SK-N-DZ (cell line): ENCODE measurements around the gene PIAS1. TPM values are rescaled to one million over a fixed set of nuclear protein-coding genes. Genes with fewer than 3 reads are reported as not detected.
"Not testable (repeated sequence)": the region's sequence is repeated elsewhere in the genome, so short reads cannot be mapped to it uniquely, and the experiment has no call there.

Experiments
- DNase-seq: peaks from one replicate; pipeline ENCODE4 v3.0.0-alpha.2; 2015; ENCODE audit warnings: low spot score
- polyA plus RNA-seq, 2 experiments: library from polyadenylated mRNA; depleted of rRNA; stranded (reverse); fragments of >200 nt; gene quantifications; 2 replicates each; pipeline ENCODE4 v1.2.3, GENCODE V29; 2014

The PIAS1 gene
- polyA plus RNA-seq (2014; cell fraction: cytosol; rRNA removed) = 10.4 and 14.7 TPM in 2 replicates
- 8.6 and 18.4 TPM in 2 replicates for polyA plus RNA-seq (2014; cell fraction: nucleus; rRNA removed)

DNA sequence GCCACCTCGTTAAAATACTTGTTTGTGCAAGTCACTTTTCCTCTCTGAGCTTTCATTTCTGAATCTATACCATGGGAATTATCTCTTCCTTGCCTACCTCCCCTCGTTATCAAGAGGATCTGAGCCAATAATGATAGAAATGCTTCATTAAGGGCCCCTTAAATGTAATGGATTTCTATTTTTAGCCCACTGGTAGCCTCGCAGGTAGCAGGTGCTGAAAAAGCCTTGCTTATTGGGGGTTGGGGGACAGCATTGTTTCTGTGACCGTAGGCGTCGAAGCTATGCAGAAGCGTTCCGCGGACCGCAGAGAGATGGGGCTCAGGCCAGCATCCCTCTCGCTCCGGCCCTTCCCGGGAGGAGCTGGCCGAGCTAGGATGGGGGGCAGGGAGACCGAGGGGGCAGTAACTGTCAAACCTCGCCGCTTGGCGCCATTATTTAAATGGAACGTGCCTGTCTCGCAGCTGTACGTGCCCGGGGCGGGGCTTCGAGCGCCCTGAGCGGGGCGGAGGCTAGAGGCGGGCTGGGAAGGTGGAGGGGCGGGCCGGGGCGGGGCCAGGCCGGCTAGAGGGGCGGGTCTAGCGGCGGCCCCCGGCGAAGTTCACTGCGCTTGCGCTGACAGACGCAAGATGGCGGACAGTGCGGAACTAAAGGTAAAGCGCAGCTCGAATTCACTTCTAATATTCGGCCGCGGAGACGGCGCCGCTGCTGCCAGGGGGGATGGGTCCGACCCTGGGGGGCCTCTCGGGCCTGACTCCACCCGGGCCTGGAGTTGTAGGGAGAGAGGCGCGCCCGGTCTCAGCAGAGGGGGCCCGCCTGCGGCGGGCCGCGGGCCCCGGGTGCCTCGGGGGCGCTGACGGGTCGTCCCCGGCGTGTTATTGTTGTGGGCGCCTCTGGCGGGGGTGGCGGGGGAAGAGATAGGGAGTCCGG, at the start of gene PIAS1:
Gene PIAS1 (plus strand): TSS at position 615 of the 927 bp plus-strand sequence. CDS start 12 bp downstream, at position 627.
- peak; percentile 93 for DNase-seq

DNA sequence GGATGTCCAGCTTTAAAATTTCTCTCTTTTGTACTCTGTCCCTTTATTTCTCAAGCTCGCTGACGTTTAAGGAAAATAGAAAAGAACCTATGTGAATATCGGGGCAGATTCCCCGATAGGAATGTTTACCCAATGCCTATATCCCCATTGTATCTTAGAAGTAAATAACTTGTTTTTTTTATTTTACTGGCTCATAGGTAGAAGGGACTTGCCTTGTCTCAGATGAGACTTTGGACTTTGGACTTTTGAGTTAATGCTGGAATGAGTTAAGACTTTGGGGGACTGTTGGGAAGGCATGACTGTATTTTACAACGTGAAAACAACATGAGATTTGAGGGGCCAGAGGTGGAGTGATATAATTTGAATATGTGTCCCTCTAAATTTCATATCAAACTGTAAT, 46.5 kb upstream of the PIAS1 start:
- DNase-seq = not testable (repeated sequence)

DNA sequence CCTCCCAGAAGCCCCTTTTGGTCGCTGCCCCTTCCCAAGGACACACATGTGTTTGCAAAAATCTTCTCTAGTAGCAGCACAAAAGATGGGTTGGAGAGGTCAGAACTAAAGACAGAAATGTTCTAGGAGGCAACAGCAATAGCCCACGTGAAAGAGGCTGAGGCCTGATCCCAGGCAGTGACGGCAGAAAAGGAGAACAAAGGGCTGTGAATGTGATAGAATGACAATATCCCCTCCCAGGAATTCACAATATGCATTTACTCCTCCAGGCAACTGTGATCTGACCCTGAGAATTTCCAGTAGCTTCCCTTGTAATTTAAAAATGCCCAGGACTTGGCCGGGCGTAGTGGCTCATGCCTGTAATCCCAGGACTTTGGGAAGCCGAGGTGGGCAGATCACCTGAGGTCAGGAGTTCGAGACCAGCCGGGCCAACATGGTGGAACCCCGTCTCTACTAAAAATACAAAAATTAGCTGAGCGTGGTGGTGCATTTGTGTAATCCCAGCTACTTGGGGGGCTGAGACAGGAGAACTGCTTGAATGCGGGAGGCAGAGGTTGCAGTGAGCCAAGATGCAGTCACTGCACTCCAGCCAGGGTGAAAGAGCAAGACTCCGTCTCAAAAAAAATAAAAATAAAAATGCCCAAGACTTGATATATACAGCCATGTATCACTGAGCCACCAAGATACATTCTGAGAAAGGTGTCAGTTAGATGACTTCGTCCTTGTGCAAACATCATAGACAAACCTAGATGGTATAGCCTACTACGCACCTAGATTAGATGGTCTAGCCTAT, 43.6 kb upstream of the PIAS1 start:
- no peak for DNase-seq

DNA sequence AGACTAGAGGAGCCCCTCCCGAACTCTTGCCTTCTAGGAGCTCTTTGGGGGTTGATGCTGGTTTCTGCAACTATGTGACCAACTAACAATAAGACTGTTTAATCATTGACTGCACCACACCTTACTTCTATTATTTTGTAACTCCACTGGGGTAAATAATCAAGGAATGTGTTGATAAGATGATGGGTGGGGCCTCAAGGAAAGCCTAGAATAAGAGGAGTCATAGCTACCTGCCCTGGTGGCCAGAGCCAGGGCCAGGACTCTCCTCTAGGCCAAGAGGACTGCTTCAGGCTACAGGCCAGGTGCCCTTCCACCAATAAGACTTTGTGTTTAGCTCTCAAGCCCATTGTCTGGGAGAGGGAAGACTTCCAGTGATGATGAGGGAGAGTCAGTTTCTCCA, 41.2 kb upstream of the PIAS1 start:
- DNase-seq = no peak

DNA sequence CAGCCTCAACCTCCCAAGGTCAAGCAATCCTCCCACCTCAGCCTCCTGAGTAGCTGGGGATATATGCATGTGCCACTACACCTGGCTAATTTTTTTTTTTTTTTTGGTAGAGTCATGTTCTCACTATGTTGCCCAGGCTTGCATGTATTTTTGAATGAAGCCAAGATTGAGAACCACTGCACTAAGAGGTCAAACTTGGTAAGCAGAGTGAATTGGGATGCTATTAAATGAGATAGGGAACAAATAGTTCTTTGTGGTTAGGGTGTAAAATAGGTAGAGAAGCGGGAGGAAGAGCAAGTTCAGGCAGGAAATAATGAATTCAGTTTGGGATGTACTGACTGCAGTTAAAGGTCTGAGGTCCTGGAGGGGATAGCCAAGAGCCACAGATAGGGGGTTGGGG, 39.9 kb upstream of the PIAS1 start:
- DNase-seq = no peak

DNA sequence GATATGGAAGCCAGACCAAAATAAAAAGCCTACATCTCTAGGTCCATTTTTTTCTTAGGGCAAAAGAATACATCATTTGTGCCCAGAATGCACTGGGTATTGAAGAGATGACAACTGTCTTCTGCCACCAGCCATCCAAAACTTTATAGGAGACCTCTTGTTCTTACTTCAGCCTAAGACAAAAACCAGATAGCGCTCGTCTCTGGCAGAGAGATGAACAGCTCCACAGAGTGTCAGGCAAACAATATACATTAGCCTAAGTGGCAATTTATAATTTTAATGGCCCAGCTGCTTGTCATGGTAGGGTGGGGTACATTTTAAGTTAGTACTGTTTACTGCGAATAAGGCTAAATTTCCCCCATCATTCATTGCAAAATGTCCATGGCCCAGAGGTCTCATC, 38.9 kb upstream of the PIAS1 start:
- no peak for DNase-seq

DNA sequence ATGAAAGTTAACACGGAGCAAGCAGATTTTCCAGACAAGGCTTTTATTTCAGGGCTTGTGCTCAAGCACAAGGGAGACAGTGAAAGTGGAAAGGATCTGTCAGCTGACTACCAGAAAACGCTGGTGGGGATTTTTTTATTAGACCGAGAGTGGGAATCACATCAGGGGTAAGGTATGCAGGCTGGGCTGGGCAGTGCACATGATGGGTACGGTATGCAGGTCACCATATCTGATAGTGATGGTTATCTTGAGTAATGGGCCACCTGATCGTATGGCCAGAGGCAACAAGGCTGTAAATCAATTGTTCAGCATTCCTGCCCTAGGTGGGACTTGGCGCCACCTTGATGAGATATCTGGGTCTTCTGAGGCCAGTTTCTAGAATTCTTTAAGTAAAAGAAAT, 36.9 kb upstream of the PIAS1 start:
- no peak for DNase-seq

DNA sequence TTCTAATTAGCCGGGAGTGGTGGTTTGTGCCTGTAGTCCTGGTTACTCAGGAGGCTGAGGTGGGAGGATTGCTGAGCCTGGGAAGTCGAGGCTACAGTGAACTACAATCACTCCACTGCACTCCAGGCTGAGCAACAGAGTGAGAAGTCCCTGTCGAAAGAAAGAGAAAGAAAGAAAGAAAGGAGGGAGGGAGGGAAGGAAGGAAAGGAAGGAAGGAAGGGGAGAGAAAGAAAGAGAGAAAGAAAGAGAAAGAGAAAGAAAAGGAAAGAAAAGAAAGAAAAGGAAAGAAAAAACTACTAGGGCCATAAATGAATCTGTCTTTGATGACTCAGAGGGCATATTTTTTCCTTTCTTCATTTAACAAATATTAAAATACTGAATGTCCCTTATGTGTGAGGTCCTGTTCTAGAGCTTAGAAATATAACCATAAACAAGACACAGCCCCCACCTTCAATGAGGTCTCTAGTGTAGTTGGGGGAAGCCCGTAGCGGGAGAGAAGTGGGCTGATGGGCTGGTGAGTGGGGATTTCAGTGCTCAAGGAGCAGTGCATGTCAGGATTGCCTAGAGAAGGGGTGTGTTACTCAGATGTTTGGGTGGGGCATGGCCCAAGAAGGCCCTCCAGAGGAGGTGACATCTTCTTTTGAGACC, 35.2 kb upstream of the PIAS1 start:
- no peak for DNase-seq

DNA sequence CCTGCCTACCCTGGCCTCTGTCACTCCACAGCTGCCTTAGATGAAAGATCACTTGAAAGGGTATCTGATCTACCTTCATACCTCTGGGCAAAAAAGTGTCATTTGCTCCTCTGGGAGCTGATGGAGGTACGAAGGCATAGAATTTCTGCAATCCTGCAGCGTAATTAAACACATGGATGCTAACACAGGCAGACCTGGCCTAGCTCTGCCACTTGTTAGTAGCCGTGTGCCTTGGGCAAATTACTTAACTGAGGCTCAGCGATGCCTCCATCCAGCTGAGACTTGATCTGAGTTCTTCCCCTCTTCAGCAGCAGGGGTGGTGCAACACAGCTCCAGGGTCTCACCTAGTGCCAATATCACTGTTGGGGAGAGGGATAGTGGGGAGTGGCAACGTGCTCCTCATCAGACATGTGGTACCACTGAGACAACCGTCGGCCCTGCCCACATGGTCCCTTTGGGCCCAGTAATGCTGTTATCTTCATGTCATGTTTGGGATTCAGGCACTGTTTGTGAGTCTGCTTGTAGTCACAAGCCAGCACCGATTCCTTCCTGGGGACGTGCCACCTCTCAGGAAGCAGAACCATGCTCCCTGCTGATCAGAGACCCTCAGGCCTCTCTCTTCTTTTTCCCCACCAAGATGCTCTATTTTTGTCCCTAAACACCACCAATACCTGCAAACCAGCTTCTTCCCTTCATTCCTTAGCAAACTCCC, 34.1 kb upstream of the PIAS1 start:
- no peak for DNase-seq

DNA sequence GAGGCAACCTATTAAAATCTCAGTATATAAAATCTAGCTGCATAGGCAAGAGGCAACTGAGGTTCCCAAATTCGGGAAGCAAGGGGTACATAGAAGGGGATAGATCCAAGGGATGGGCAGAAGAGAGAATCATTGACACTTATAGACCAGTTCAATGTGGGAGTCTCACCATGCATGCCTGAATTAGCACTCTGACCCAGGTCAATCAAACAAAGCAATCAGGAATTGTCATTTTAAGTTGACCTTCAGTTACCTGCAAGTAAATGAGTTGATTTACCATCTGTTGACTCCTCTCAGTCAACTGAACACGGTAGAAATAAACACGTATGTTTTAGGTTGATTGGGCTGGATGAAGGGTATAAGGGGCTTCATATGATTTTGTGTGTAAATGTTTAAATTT, 33.4 kb upstream of the PIAS1 start:
- DNase-seq = no peak

DNA sequence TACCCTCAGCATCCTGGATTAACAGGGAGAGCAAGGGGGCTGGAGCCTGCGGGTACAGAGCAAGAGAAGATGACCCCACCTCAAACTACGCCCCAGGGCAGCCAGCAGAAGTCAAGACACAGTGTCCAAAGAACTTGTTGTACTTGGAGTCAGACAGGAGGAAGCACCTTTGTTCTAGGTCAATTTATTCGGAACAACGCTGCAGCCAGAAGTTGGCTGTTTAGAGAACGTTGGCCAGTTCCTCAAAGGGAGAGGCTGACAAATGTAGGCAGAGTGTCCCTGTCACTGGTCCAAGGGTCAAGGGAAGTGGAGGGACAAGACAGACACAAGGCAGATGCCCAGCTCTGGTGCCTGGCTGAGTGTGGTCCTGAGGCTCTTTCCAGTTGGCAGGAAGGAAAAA, 32.1 kb upstream of the PIAS1 start:
- no peak for DNase-seq

DNA sequence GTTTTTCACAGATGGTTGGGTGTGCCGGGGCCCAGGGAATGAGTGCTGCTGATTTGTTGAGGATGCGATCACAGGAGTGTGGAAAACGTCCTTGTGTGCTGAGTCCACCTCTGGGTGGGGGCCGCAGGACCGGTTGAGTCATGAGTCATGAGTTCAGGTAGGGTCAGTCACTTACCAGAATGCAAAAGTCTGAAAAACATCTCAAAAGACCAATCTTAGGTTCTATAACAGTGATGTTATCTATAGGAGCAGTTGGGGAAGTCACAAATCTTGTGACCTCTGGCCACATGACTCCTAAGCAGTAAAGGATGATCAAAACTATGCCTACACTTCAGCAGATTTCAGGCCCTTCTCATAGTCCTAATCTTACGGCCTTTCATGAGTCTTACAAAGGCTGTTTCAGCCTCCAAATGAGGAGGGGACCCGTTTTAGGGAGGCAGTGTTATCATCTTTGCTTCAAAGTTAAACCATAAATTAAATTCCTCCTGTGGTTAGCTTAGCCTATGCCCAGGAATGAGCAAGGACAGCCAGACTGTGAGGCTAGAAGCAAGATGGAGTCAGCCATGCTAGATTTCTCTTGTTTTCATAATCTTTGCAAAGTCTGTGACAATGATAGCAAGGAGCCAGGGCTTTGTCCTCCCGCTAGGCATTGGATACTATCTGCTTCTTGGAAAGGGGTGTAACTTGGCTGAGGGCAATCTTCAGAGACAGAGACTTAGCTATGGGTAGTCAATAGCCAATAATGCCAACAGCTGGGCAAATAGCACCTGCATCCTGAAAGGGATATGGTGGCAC, 30.6 kb upstream of the PIAS1 start:
- no peak for DNase-seq

DNA sequence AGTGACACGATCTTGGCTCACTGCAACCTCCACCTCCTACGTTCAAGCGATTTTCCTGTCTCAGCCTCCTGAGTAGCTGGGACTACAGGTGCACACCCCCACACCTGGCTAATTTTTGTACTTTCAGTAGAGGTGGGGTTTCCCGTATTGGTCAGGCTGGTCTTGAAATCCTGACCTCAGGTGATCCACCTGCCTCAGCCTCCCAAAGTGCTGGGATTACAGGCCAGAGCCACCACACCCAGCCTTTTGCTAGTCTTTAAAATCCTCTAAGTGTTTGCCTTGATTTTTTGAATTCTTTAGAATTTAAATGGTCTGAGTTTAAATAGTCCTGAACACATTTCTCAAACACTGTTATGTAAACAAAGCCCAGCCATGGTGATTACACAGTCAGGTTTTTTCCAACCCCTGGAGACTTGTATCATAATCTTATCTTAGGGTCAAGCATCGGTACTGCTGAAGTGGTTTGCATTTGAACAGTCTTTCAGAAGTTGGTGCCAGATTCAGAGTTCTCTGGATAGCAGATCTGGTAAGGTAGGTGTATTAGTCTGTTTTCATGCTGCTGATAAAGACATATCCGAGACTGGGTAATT, 28.2 kb upstream of the PIAS1 start:
- no peak for DNase-seq

DNA sequence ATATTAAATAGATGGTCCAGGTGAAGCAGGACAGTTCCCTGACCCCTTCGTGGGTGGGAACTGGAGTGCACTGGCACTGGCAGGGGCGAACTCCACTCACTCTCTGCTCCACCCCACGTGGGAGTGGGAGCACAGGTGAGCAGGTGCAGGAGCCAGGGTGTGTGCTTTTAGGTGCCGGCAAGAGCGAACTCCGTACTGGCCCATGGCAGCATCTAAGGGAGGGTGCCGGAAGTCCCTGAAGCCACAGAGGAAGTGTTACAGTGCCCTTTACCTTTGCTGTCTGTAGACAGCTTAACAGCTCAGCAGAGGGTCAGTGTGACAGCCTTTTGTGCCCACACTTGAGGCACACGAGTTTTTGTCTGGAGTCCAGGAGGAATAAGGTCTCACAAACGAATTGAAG, 26.7 kb upstream of the PIAS1 start:
- no peak for DNase-seq

DNA sequence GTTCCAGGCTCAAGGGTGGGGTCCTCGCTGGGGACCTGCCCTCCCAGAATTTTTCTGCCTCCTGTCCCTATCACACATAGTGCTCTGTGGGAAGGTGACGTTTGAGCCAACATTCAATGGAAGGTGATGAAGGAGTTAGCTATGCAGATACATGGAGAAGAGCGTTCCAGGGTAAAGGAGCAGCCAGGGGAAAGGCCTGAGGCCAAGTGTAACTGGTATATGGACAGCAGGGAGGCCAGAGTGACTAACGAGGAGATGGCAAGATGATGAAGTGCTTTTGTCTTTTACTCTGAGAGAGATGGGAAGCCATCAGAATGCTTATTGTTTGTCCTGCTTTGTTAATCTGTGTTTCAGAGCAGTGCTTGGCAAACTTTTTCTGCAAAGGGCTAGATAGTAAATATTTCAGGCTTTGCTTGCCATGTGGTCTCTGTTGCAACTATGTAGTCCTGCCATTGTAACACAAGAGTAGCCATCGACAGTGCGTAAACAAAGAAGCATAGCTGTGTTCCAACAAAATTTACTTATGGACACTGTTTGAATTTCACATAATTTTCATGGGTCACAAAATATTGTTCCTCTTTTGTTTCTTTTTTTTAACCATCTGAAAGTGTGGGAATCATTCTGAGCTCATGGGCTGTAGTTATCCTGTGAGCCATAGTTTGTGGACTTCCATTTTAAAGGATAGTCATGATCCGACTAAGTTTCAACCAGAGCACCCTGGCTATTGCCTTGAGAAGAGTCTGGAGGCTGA, 25.8 kb upstream of the PIAS1 start:
- no peak for DNase-seq

DNA sequence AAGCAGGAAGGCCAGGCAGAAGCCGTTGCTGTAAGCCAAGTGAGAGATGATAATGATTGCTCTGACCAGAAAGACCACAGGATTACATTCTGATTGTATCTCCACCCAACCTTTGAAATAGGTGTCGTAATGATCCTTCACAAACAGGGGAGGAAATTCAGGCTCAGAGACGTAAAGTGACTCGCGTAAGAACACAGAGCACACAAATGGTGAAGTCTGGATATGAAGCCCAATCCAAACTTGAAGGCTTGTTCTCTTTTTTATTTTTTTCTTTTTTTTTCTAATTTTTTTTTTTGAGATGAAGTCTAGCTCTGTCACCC, 25.3 kb upstream of the PIAS1 start:
- DNase-seq = no peak

DNA sequence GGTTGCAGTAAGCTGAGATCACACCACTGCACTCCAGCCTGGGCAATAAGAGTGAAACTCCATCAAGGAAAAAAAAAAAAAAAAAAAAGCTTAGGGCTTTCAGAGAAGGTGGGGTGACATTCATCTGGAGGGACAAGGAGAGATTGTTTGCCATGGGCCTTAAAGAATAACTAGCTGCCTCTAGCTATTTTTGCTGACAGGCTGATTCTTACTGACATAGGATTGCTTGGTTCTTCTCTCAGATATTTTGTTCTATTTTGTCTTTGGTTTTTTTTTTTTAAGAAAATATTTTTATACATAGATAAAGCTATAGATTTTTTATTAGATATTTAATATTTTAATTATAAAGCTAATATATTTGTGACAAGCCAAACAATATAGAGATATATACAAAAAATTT, 24.2 kb upstream of the PIAS1 start:
- no peak for DNase-seq

DNA sequence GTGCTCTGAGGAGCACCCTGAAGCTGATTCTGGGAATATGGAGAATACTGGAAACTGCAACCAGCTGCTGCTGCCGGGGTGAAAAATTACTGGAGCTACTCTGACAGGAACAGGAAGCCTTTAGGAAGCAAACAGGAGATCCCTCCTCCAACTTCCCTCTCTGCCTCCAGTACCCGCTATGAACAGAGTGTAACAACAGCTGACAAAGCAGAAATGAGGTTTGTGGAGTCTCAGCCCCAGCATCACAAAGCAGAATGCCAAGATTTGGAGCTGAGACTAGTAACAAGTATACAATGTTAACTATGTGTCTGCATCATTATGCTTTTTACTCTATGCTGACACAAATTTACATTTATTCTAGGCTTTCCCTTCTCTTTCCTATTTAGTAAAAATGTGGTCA, 22.7 kb upstream of the PIAS1 start:
- no peak for DNase-seq

DNA sequence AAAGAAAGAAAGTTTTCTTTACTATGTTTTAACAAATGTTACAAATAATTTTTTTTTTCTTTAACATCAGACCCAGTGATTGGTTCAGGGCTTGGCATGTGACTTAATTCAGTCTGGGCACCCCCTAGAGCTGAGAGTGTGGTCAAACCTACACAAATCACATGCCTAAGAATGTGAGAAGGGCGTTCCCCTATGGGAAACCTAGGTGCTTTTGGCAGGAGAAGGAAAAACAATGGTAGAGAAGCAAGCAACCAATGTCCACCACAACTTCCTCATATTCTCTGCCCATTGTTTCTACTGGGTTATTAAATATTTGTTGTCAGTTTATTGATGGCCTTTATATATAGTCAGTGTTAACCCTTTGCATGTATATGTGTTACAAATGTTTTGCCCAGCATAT, 21.4 kb upstream of the PIAS1 start:
- no peak for DNase-seq

DNA sequence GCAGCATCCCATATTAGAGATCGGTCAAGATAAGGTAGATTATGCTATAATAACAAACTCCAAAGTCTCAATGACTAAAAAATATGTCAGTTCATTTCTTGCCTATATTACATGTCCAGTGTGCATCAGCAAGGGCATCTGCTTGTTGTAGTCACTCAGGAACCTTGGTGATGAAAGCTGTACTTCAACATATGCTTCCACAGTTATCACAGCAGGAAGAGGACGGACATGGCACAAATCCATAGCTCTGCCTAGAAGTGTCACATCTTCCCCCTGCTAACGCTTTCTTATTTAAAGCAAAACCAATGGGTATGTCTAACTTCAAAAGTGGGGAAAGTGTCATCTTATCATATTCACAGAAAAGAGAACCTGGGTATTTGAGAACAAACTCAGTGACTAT, 20.0 kb upstream of the PIAS1 start:
- no peak for DNase-seq
